GM19463 (cell line): ENCODE results near the gene KIAA0319L.
"Not testable (repeated sequence)": the region's sequence is repeated elsewhere in the genome, so short reads cannot be mapped to it uniquely, and the experiment has no call there.

Source experiments
- ATAC-seq: cut with Tn5 transposase; IDR thresholded peaks from one replicate; pipeline ENCODE4 v1.9.1; 2021; ENCODE audit warnings: mild to moderate bottlenecking, moderate library complexity; ENCODE audit not compliant: unreplicated experiment

The KIAA0319L gene

GRCh38 chr1:35557118-35557610 lies at the start of gene KIAA0319L:
KIAA0319L (minus strand) TSS chr1:35557403; CDS start chr1:35554491, 2,912 bp downstream.
- ATAC-seq: peak; percentile 79

DNA sequence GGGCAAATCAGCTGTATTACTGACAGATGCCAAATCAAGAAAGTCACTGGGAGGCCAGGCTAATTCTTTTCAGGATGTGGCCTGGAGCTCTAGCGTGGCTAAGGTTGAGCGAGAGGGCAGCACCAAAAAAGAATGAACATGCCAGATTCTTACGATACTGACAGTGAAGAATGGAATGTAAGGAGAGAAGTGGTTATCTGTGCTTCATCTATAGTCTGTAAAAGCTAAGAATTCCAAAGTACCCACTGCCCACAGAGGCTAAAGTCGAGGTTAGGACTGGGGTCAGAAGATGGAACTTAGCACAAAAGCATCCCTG lies 48.6 kb upstream of the KIAA0319L start:
- no peak for ATAC-seq

GRCh38 chr1:35605071-35605866 lies 48.1 kb upstream of the KIAA0319L start:
- no peak for ATAC-seq

DNA sequence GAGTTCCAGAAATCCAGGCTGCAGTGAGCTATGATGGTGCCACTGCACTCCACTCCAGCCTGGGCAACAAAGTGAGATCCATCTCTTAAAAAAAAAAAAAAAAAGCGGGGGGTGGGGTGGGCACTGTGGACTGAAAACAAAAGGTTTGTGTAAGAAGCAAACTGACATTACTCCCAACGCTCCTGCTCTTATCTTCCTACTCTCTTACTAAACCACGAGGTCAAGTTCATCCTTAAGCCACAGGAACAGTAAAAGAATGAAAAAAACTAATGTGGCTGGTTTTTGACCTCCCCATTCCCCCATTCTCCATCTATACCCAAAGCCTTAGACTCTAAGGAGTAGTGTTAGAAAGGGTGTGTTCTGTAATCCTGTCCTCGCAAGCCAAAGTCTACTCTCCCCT lies 46.7 kb upstream of the KIAA0319L start:
- no peak for ATAC-seq

- no peak for ATAC-seq
Measured at GRCh38 chr1:35603468-35603867, 46.3 kb upstream of the KIAA0319L start.

- no peak for ATAC-seq
Measured at GRCh38 chr1:35600593-35600992, 43.4 kb upstream of the KIAA0319L start.

- ATAC-seq: no peak
Measured at GRCh38 chr1:35599411-35599810, 42.2 kb upstream of the KIAA0319L start.

GRCh38 chr1:35598895-35599294 lies 41.7 kb upstream of the KIAA0319L start:
- no peak for ATAC-seq

GRCh38 chr1:35597870-35598269 lies 40.7 kb upstream of the KIAA0319L start:
- no peak for ATAC-seq

DNA sequence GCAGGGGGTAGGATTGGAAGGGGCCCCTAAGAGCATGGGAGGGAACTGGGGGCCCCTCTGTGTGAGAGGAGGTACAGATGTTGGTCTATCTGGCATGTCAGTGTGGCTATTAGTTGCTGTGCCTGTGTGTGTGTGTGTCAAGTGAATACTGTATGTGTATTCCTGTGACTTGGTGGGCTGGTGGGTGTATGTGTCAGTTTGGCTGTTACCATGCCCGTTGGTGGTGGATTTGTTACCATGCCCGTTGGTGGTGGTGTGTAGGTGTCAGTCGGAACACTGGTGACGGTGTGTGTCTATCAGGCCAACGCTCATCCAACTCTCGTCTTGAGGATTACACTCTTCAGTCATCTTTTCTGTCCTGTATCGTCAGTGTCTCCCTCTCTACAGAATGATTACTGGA lies 38.5 kb upstream of the KIAA0319L start:
- no peak for ATAC-seq

GRCh38 chr1:35594005-35594760 lies 37.0 kb upstream of the KIAA0319L start:
- ATAC-seq: no peak

- no peak for ATAC-seq
Measured at GRCh38 chr1:35592991-35593769, 36.0 kb upstream of the KIAA0319L start.

DNA sequence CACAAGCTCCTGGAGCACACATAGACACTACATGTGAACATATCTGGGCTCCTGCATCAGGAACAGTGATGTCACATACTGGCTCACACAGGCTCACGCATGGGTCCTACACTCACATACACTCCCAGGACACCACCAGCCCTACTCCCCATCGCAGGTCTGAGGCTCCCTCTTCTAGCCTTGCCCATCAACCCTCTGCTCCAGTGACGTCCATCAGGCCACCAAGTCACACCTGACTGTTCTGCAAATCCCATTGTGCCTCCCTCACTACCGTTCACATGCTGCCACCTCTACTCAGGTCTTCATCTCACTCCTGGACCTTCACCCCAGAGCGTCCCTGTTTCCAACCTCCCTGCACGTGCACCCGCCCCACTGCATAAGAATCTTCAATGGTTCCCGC lies 34.0 kb upstream of the KIAA0319L start:
- no peak for ATAC-seq

DNA sequence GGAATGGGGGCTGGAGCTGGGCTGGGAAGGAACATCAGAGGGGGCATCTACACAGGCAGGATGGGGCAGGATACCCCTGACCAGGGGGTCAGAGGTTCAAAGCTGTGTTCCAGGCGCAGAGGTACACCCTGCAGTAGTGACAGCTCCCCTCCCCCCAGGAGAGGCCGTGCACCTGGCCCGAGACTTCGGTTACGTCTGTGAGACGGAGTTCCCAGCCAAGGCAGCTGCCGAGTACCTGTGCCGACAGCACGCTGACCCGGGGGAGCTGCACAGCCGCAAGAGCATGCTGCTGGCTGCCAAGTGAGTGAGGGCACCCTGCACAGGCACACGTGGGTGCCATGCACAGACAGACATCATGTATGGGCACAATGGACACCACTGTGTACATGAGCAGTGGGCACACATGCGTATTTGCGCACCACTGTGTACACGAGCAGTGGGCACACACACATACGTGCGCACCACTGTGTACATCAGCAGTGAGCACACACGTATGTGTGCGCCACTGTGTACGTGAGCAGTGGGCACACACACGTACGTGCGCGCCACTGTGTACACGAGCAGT lies 33.4 kb upstream of the KIAA0319L start:
- no peak for ATAC-seq

DNA sequence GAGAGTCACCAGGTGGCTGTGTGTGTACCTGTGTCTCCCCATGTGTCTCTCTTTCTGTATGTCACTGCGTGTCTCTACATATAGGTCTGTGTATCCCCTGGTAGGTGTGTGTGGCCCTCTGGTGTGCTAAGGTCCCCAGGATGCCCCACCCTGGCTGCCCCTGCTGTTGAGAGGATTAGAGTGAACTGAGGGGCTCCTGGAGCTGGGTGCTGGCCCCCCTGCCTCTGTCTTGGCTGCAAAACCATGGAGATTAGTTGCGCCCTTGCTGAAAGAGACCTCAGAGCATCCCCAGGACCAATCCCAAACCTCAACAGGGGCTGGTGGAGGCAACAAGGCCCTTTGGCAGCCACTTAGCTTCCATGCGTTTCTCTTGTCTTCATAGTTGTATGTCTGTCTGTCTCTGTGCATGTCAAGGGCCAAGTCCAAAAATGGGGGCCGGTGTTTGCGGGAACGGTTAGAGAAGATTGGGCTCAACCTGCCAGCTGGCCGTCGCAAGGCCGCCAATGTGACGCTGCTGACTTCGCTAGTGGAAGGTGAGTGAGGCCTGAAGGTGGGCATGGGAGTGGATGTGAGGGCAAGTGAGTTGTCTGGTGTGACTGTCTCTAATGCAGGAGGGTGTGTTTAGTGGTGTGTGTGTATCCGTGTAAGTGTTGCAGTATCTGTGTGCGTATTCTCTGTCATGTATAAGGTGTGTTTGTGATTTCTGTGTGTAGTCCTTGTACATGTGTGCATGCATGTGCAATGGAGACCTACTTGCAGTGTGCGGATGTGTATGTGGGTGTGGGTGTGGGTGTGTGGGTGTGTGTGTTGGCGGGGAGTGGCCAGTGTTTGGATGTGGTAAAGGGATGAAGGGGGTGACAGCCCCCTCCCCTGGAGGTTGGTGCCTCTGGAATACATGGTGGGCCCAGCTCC lies 32.6 kb upstream of the KIAA0319L start:
- ATAC-seq: no peak

DNA sequence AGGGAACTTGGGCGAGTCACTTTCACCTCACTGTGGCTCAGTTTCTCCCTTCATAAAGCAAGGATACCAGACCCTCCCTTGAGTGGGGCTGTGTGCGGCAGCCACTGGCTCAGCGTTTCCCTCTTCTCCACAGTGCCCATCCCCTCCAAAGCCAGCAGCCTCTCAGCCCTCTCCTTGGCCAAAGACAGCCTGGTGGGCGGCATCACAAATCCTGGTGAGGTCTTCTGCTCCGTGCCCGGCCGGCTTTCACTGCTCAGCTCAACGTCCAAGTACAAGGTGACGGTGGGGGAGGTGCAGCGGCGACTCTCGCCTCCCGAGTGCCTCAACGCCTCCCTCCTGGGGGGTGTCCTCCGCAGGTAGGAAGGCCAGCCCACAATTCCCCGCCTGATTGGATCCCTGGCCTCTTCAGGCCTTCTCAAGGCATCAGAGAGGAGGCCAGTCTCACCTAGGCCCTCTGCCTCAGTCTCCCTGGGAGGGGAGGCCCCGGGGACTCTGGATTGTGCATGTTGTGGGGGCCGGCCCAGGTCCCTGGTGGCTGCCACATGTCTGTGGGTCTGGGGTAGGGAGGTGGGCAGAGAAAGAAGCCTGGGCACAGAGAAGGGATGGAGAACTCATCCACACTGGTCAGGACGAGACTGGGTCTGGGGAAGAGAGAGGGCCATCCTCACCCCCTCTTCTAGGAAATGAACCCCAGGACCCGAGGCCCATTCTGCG lies 31.2 kb upstream of the KIAA0319L start:
- ATAC-seq: no peak

GRCh38 chr1:35587736-35588135 lies 30.5 kb upstream of the KIAA0319L start:
- no peak for ATAC-seq

- ATAC-seq: no peak
Measured at GRCh38 chr1:35586808-35587207, 29.6 kb upstream of the KIAA0319L start.

GRCh38 chr1:35585805-35586204 lies 28.6 kb upstream of the KIAA0319L start:
- not testable (repeated sequence) for ATAC-seq
